A673 (cell line): ENCODE data around the gene TAAR5.

Experiments
- CTCF ChIP-seq: fragments of 300-800, 200-600 bp; sonication (generic); conservative IDR thresholded peaks from 2 replicates; pipeline ENCODE4 v1.5.1; 2017; ENCODE audit warnings: low read depth, mild to moderate bottlenecking, antibody characterized with exemption, low read length, moderate library complexity, mixed read lengths
- EZH2 ChIP-seq: fragments of 200-600 bp; sonication (generic); IDR thresholded peaks from 2 replicates; pipeline ENCODE4 v1.6.1; 2017; ENCODE audit warnings: borderline replicate concordance, low read depth, mild to moderate bottlenecking, mixed read lengths, antibody characterized with exemption, low read length; ENCODE audit not compliant: poor library complexity, severe bottlenecking

GRCh38 chr6:132548746-132549463 lies 40.6 kb downstream of the TAAR5 start:
- no peak for TF ChIP-seq EZH2
- no peak for TF ChIP-seq CTCF
